ENCODE measurements around the gene PTPRM.

Gene PTPRM

GRCh38 chr18:8301427-8302172 lies 734.5 kb downstream of the PTPRM start:
- no peak for DNase-seq

- DNase-seq: no peak
Observed at GRCh38 chr18:8303151-8303755, 736.1 kb downstream of the PTPRM start.

GRCh38 chr18:8307960-8308359 lies 740.8 kb downstream of the PTPRM start:
- no peak for DNase-seq

GRCh38 chr18:8313043-8313442 lies 745.9 kb downstream of the PTPRM start:
- DNase-seq: no peak

- DNase-seq: no peak
Observed at GRCh38 chr18:8314124-8314523, 747.0 kb downstream of the PTPRM start.

- DNase-seq: no peak
Observed at GRCh38 chr18:8319798-8320489, 752.8 kb downstream of the PTPRM start.

GRCh38 chr18:8322486-8322885 lies 755.4 kb downstream of the PTPRM start:
- DNase-seq: no peak

- no peak for DNase-seq
Observed at GRCh38 chr18:8324343-8325065, 757.4 kb downstream of the PTPRM start.

GRCh38 chr18:8326763-8327394 lies 759.8 kb downstream of the PTPRM start:
- DNase-seq: no peak

GRCh38 chr18:8328126-8328525 lies 761.0 kb downstream of the PTPRM start:
- DNase-seq: no peak

- no peak for DNase-seq
Observed at GRCh38 chr18:8329186-8329771, 762.2 kb downstream of the PTPRM start.

- DNase-seq: no peak
Observed at GRCh38 chr18:8330575-8330974, 763.5 kb downstream of the PTPRM start.

- DNase-seq: no peak
Observed at GRCh38 chr18:8332286-8332685, 765.2 kb downstream of the PTPRM start.

GRCh38 chr18:8333961-8334360 lies 766.8 kb downstream of the PTPRM start:
- DNase-seq: no peak

GRCh38 chr18:8337211-8337610 lies 770.1 kb downstream of the PTPRM start:
- no peak for DNase-seq

- no peak for DNase-seq
Observed at GRCh38 chr18:8339210-8339609, 772.1 kb downstream of the PTPRM start.

GRCh38 chr18:8339952-8340351 lies 772.8 kb downstream of the PTPRM start:
- no peak for DNase-seq

GRCh38 chr18:8341481-8342230 lies 774.5 kb downstream of the PTPRM start:
- DNase-seq: no peak

- DNase-seq: no peak
Observed at GRCh38 chr18:8348051-8348720, 781.1 kb downstream of the PTPRM start.

- DNase-seq: no peak
Observed at GRCh38 chr18:8349608-8350323, 782.6 kb downstream of the PTPRM start.

- no peak for DNase-seq
Observed at GRCh38 chr18:8350628-8351027, 783.5 kb downstream of the PTPRM start.
